Measurements from ENCODE around the gene DOCK8.
A peak's percentile ranks its signal among the peaks of the same experiment; 100 is the strongest.

Gene DOCK8

DNA sequence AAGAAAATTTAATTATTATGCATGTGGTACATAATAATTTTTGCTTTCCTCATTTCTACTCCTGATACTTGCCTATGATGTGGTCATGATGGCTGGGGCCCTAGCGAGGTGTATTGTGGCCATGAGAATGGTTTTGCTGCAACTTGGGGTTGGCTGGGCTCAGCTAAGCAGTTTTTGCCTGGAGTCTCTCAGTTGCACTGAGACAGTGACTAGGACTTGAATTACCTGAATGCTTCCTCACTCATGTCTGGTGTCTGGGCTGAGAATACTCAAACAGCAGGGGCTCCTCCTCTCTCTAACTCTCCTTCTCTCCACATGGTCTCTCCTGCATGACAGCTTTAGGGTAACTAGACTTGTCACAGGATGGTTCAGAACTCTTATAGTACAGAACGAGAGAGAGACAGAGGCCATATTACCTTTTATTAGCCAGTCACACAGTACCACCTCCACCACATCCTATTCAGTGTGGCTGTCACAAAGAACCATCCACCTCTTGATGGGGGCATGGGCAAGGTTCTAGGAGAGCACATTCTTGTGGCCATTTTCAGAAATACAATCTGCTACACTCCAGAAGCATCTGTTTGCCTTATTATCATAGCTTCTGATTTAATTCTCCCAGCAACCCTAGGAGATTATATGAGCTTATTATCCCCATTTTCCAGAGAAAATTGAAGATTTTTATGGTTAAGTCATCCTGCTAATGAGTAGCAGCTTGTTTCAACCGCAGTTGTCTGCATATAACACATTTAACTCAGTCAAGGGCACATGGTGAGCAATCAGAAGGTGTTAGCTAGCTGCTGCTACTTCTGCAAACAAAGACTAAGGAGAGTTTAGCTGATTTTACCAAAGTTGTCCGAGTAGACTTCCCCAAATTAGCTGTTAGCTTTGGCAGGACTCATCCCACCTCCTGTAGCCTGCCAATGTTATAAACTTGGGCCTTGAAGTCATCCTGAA is 245.1 kb downstream of the DOCK8 start:
- DNase-seq (ENCODE audit: low read depth in 2 of 2) = no peak

DNA sequence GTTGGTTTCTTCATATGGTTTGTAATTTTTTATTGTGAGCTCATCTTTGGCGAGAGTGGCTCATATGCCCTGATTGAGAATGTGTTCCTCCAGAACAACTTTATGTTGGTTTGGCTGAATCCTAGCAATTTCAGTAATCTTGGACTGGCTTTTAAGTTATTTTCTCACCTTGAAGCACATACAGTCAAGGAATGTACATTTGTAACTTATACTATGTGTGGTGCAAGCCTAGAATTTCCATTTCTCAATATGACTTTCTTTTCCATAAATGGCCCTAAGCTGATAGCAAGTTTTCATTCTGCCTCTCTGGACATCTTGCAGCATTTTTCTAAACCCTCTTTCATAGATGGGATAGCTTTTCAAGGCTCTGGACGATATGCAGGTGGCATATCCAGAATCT is 247.5 kb downstream of the DOCK8 start:
- no peak for DNase-seq (ENCODE audit: low read depth in 2 of 2)

DNA sequence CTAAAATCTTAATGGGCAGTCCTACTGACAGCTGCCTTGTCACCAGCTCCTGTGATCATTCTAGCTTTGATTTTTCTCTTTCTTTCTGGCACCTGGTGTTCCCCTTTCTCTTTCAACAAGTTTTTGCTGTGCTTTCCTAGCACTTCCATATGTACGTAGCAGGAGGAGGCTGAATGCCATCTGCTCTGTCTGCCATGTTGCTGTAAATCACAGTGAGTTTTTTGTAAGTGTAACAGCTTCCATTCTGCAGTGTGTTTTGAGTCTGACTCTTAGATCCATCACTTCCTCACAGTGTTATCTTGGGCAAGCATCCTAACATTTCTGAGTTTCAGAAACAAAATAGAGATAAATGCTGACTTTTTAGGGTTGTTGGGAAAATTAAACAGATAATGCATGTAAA is 247.9 kb downstream of the DOCK8 start:
- DNase-seq (ENCODE audit: low read depth in 2 of 2) = no peak

DNA sequence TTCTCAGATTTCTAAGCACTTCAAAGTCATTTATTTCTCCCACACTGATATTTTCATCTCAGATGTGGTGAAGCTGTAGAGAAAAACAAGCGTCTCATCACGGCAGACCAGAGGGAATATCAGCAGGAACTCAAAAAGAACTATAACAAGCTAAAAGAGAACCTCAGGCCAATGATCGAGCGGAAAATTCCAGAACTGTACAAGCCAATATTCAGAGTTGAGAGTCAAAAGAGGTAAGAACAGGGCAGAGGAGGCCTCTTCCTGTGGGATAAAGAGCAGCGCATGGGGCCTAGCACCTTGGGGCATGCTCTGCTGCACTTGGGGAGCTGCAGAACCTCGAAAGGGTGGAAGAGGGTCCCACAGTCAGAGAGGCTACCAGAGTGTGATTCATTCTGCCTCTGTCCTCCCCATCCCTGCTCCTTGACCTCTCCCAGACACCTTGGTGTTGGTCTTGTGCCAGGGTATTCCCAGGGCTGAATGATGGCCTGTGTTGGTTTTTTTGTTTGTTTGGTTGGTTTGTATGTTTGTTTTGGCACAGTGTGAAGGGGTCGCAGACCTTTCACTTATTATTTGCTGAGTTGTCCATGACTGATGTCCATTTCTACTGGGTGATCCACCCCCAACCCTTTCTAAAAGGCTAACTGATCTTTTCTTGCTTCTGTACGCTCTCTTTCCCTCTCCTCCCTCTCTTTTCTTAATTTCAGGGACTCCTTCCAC is 248.9 kb downstream of the DOCK8 start:
- no peak for DNase-seq (ENCODE audit: low read depth in 2 of 2)

DNA sequence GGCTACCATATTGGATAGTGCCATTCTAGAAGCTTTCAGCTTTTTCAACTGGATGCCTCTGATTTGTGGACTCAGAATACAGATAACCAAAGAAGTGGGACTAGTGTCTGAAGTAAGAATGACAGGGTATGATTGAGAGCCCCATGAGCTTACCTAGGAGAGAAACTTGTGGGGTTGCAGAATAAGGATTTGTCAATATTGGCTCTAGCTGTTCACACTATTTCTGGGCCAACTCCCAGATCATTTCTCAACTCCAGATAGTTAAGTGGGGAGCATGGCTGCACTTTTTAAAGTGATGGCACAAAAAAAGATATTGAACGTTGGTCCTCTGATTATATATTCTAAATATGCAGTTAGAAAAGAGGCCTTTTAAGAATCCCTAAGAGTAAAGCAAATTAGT is 252.1 kb downstream of the DOCK8 start:
- no peak for DNase-seq (ENCODE audit: low read depth in 2 of 2)

DNA sequence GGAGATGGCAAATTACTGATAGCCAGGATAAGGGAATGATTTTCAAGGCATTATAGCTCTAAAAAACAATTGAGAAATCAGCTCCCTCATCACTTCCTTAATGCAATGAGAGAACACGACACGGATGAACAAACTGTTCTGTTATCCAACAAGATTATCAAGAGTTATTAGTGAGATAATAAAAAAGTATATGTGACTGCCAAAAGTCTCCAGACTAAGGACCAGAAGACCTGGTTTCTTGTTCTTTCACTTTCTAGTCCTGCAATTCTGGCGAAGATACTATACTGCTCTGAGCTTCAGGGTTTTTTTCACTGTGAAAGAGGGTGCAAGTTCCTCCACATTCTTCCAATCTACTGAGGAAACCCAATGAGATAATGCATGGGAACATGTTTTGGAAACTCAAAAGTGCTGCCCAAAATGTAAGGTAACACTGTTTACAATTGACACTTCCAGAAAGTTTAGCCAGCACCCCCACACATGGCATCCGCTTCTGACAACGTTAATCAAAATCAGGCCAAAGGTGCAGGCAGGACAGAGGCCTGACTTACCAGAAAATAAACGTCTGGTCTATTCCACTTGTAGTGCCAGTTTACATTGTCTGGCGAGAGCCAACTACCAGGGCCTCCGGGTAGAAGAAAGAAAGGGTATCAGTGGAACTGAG is 254.2 kb downstream of the DOCK8 start:
- DNase-seq (ENCODE audit: low read depth in 2 of 2) = no peak

DNA sequence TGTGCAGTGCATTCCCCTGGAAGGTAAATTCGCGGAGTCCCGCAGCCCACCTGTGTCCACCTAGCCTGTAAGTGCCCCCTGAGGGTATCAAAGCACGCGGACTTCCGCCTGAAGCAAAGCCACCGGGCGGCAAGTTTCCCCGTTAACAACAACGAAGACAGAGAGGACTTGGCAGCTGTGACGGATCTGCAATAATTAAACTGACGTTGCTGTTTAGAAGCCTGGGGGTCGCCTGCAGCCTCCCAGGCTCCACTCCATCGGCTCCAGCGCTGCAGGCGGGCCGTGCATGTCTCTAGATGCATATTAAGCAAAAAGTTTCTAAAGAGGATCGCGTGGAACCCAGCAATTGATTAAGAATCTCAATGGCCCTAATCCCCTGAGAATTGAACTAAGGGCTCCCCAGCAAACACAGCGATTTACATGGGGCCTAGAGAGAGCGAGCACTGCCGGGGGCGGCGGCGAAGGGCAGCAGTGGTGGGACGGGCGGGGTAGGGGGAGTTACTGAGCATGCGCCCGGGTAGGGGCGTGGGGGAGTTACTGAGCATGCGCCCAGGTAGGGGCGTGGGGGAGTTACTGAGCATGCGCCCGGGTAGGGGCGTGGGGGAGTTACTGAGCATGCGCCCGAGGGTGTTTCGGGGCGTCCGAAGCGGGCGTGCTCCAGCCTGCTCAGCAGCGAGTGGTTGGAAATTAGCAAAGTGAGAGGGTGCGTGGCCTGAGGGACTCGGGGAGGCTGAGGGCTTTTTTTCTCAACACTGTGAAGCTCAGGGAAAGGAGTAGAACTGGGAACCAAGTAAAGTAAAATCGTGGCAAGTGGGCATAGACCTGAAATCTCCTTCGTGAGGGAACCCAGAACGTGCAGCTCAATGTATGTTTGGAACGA is 255.2 kb downstream of the DOCK8 start:
- peak; percentile 69 to 77 for DNase-seq (ENCODE audit: low read depth in 2 of 2)

DNA sequence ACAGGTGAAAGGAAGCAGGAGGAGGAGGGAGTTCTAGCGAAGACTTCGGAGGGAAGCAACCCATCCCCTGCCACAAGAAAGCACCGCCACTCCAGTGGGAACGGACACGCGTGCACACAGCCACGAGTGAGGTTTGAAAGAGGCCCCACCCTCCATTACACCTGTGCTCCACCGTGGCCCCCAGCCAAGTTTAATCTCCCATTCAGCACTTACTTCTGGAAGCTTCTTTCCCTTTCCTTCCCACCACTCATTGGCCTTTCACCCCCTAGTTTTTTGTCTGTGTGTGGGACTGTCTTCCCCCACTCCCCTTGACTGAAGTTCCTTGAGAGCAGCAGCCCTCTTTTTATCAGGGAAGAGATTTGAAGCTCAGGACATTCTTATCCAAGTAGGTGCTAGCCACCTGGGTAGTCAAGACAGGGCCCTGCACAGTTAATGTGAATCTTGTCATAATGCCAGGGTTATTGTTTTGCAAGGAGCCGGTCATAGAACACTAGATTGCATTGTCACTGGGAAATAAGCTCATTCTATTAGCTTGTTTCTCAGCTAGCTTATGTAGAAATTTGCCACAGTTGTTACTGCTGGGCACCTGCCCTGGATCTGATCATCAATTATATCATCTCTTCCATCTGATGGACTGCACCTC is 256.0 kb downstream of the DOCK8 start:
- no peak for DNase-seq (ENCODE audit: low read depth in 2 of 2)

DNA sequence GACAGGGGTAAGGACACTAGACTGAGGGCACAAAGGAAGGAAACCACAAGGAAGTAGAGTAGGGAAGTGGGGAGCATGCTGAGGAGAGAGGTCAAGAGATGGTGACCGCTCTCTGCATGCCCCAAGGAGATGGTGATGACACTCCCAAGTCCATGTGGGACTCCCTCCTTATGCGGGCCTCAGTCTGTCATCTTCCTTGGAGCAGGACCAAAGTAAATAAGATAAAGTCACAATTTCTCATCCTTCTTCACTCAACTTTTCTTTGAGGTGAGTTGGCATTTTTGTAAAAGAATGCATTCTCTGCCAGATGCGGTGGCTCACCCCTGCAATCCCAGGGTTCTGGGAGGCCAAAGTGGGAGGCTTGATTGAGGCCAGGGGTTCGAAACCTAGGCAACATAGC is 256.7 kb downstream of the DOCK8 start:
- DNase-seq (ENCODE audit: low read depth in 2 of 2) = no peak

DNA sequence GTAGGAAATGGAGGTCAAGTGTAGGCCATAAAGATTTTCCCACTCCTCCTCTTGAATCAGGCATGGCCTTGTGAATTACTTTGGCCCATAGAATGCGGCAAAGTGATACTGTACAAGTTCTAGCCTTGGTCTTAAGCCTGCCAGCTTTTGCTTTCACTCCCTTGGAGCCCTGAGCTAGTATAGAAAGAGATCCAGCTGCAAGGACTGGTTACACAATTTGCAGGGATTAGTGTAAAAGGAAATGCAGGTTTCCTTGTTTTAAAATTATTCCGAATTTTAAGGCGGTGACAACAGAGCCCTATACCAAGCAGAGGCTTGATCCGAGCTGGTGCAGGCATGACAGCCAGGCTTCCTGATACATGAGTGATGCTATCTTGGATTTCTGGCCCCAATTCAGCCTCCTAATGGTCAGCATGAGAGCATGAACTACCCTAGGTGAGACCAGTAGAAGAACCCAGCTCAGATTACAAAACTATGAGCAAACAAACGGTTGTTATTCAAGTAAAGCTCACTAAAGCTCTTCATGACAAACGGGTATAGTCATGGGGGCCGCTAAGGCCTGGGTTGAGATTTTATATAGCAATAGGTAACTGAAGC is 257.9 kb downstream of the DOCK8 start:
- no peak for DNase-seq (ENCODE audit: low read depth in 2 of 2)

DNA sequence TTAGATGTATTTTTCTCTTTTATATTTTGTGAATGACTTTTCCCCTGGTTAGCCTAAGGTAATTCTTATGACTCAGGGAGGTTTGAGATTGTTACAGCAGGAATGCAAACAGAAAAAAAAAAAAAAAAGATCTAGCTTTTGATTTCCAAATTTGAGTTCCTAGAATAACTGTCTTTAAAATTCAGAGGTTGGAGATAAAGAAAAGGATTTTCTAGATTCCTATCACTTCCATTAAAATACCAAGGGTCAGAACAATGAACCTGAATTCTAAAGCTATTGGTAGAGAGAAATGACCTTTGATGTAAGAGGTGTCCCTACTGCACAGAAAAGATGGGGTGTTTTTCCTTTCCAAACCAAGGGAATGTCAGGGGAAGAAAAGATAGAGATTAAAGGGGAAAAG is 262.5 kb downstream of the DOCK8 start:
- no peak for DNase-seq (ENCODE audit: low read depth in 2 of 2)

DNA sequence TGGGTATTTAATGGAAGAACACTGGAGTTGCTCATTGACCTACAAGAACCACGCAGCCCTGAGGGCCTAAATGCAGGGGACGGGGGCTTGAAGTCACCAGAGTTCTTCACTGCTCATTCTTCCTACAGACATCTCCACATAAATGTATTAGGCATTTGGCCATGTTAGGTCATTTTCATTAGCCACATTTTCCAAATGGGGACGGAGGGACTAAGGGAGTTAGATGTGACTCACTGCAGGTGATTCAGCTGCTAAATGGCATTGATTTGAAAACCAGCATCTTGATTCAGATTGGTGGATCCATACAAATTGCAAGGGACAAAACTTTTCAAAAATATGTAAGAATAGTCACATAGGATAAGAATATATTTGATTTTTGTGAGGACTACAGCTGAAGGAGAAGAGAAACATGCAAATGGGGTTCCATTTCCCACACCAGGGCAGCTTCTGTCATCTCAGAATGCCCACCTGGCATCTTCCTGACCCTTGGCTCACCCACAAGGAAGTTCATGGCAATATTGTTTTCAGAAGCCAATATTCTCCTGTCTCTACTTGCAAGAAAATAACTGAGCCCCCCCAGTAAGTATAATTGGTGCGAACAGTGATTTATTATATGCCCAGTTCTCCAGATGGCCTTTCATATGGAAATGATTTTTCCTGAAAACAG is 264.8 kb downstream of the DOCK8 start:
- DNase-seq (ENCODE audit: low read depth in 2 of 2) = no peak

DNA sequence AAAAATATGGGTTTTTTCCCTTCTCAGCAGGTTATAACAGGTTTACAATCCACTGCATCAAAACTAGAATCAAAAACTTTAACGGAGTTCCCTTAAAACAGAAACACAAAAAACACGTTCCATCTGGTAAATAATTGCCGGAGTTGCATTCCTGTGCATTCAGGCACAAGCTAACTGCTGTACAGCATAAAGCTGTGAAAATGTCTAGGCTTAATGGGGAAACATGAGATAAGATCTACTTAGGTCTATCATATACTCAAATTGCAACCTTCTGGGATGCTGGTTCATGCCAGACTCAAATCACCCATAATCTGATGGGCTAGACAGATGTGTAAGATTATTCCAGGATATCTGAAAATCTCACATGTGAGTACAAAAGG is 265.3 kb downstream of the DOCK8 start:
- no peak for DNase-seq (ENCODE audit: low read depth in 2 of 2)

DNA sequence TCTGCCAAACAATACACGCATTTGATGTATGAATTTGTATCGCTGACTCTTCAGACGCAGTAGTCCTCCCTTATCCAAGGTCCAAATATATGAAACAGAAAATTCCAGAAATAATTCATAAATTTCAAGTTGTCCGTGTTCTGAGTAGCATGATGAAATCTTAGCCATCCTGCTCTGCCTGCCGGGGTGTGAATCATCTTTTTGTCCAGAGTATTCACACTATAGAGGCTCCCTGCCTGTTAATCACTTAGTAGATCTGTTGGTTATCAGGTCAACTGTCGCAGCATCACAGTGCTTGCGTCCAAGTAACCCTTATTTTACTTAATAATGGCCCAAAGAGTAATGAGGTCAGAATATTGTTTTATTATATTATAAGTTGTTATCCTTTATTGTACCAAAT is 268.1 kb downstream of the DOCK8 start:
- DNase-seq (ENCODE audit: low read depth in 2 of 2) = no peak

DNA sequence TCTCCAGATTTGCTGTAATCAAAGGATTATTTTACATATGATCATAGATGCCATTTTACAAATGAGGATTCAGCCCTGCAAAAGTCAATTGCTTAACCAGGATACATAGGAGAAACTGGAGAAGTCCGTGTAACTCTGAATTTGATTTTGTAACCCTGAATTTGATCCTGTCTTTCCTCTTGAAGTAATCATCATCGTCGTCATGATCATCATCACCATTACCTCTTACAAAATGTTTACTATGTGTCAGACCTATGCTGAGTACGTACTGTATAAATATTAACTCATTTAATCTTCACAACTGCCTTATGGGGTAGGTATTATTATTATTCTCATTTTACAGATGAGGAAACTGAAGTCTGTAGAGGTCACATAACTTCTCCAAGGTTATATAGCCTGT is 271.5 kb downstream of the DOCK8 start:
- DNase-seq (ENCODE audit: low read depth in 2 of 2) = no peak

DNA sequence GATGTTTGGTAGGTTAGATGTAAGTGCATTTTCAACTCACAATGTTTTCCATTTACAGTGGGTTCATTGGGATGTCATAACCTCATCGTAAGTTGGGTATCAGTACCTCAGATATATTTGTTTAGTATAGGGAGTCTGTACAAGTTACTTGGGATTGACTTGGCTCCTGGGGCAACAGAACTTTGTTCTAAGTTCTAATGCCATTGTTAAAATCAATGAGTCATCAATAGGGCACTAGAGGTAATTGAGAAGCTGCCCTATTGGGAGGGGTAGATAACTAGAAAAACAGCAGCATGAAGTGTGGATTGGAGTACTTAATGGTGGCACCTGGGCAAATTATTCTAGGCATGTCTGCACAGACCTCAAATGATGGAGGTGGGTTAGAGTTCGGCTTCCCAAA is 272.8 kb downstream of the DOCK8 start:
- no peak for DNase-seq (ENCODE audit: low read depth in 2 of 2)

DNA sequence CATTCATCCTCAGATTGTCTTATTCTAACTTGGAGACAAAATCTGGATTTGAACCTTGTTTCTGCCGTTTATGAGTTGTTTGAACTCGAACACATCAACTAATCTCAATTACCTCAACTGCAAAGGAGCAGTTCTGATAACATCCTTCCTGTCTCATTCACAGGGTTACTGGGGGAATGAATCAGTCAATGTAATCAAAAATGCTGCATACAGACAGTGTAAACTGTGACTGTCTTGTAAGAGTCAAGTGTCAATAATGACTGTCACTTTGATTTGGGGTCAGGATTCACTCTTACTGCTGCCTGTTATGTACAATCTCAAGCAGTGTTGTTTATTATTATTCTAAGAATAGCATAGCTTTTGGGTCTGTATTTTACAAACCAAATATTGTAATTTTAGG is 273.8 kb downstream of the DOCK8 start:
- no peak for DNase-seq (ENCODE audit: low read depth in 2 of 2)

DNA sequence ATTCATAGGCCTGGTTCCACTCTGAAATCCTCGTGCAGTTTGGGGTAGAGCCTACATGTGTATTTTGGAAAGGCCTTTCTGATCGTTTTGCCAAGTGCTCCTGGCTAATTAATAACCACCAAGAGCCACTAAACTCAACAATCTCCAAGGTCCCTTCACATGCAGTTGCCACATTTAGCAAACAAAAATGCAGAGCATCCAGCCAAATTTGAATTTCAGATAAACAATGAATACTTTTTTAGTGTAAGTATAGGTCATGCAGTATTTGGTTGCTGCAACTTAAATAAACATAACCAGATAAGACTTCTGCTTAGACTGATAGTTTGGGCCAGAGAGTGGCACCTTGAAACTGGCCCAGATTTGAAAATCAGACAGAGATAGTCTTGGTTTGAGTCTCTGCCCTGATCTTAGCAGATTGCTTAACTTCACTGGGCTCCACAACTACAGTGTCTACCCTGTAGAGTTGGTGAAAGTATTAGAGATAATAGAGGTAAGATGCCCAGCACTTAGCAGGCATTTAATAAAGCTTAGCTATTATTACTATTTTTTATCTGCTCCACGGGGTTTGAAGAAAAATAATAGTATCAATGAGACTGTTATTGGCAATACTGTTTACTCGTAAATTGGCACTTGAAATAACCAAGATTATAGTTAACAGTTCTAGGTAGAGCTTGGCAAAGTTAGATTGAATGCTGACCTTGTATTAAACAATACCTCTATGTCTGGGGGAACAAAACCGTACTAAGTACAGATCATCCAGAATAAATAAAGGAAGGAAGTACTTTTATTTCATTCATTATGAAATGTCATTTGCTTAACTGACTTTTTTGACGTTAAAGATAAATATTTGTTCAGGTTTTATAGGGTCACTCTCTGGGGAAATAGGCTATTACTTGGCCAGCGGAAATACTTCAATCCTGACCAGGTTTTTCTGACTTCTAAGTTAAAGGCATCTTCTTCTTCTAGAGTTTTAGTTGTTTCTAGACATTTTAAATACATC is 274.8 kb downstream of the DOCK8 start:
- DNase-seq (ENCODE audit: low read depth in 2 of 2) = no peak

DNA sequence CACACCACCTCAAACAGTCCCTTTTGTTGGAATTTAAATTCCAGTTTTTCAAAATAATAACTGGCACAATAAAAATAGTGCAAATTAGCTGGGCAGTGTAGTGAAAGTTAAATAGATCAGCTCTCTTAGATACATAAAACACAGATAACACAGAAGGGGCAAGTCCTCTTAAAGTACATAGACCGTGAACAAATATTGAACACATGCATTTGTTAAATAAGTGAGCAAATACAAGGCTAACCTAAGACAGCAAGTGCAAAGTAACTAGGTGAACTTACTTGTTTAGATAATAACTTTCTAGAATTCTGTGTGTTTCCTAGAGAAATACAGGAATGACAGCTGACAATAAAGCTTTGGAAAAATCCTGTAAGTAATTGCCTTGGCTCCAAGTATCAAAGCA is 280.1 kb downstream of the DOCK8 start:
- no peak for DNase-seq (ENCODE audit: low read depth in 2 of 2)

Data from stimulated activated CD4-positive, alpha-beta T cell treated with anti-CD3 and anti-CD28 coated beads, Interleukin-12 subunit alpha, Interleukin-12 subunit beta, amount 100 ng/mL, for 24 hours (primary cell).